Measurements from ENCODE around the gene MYCBPAP.

MYCBPAP gene

GRCh38 chr17:50517504-50518383, 9.5 kb downstream of the MYCBPAP start:
- no peak for DNase-seq (ENCODE audit: low read depth)

GRCh38 chr17:50518384-50519023, 10.3 kb downstream of the MYCBPAP start:
- no peak for DNase-seq (ENCODE audit: low read depth)

GRCh38 chr17:50519141-50519834, 11.0 kb downstream of the MYCBPAP start:
- DNase-seq (ENCODE audit: low read depth): no peak

GRCh38 chr17:50520483-50520882, 12.2 kb downstream of the MYCBPAP start:
- DNase-seq (ENCODE audit: low read depth): no peak

GRCh38 chr17:50521514-50521913, 13.3 kb downstream of the MYCBPAP start:
- no peak for DNase-seq (ENCODE audit: low read depth)

- DNase-seq (ENCODE audit: low read depth): no peak
These were observed 14.5 kb downstream of the MYCBPAP start for GRCh38 chr17:50522766-50523165.

- no peak for DNase-seq (ENCODE audit: low read depth)
These were observed 15.0 kb downstream of the MYCBPAP start for GRCh38 chr17:50523208-50523607.

GRCh38 chr17:50524838-50525237, 16.6 kb downstream of the MYCBPAP start:
- no peak for DNase-seq (ENCODE audit: low read depth)

GRCh38 chr17:50527155-50527762, 19.0 kb downstream of the MYCBPAP start:
- no peak for DNase-seq (ENCODE audit: low read depth)

- DNase-seq (ENCODE audit: low read depth): no peak
These were observed 19.8 kb downstream of the MYCBPAP start for GRCh38 chr17:50527949-50528474.

- DNase-seq (ENCODE audit: low read depth): no peak
These were observed 21.6 kb downstream of the MYCBPAP start for GRCh38 chr17:50529849-50530248.

- DNase-seq (ENCODE audit: low read depth): no peak
These were observed 23.3 kb downstream of the MYCBPAP start for GRCh38 chr17:50531428-50532025.

- DNase-seq (ENCODE audit: low read depth): no peak
These were observed 24.3 kb downstream of the MYCBPAP start, which contains the start of gene EPN3 for GRCh38 chr17:50532452-50533024. Gene EPN3, plus strand, starts transcription at chr17:50532735. Its CDS starts 3,822 bp downstream, at chr17:50536557.

- DNase-seq (ENCODE audit: low read depth): no peak
These were observed 24.9 kb downstream of the MYCBPAP start for GRCh38 chr17:50533185-50533584.

- DNase-seq (ENCODE audit: low read depth): no peak
These were observed 25.5 kb downstream of the MYCBPAP start for GRCh38 chr17:50533720-50534148.

GRCh38 chr17:50534222-50534978, 26.2 kb downstream of the MYCBPAP start:
- no peak for DNase-seq (ENCODE audit: low read depth)

GRCh38 chr17:50534979-50535326, 26.7 kb downstream of the MYCBPAP start:
- DNase-seq (ENCODE audit: low read depth): no peak

- no peak for DNase-seq (ENCODE audit: low read depth)
These were observed 27.2 kb downstream of the MYCBPAP start for GRCh38 chr17:50535407-50535806.

GRCh38 chr17:50536683-50537646, 28.7 kb downstream of the MYCBPAP start:
- no peak for DNase-seq (ENCODE audit: low read depth)
